ENCODE measurements around the gene HEBP1. TPM values are rescaled to one million over a fixed set of nuclear protein-coding genes. Genes with fewer than 3 reads are reported as not detected.

The HEBP1 gene, protein sequence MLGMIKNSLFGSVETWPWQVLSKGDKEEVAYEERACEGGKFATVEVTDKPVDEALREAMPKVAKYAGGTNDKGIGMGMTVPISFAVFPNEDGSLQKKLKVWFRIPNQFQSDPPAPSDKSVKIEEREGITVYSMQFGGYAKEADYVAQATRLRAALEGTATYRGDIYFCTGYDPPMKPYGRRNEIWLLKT
- 10 to 100 TPM; 65.4 to 80.1 (median 71.7) TPM for total RNA-seq

DNA sequence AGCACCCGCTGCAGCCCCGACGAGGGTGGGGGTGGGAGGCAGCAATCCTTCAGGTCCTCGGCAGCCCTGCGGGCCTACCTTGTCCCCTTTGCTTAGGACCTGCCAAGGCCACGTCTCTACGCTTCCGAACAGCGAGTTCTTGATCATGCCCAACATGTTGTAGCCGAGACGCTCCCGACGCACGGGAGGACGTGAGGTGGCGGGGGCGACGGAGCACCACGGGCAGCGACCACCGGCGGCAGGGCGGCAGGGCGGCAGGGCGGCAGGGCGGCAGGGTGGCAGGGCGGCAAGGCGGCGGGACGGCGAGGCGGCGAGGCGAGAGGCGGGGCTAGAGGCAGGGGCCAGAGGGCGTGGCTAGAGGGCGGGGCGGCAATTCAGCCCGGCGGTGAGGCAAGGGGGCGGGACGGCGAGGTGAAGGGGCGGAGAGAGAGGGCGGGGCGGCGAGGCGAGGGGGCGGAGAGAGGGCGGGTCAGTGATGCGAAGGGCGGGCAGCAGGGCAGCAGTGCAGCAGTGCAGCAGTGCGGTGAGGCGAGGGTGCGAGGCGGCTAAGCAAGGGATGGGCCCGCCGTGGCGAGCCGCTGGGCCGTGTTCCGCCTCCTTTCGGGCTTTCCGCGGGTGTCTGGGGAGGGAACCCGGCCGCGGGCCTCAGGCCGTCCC is at the start of gene HEBP1:
Gene HEBP1, minus strand, starts transcription at position 307 of the 657 bp plus-strand sequence. Its CDS starts 151 bp downstream, at position 156.
- TF ChIP-seq, protein P1, sequence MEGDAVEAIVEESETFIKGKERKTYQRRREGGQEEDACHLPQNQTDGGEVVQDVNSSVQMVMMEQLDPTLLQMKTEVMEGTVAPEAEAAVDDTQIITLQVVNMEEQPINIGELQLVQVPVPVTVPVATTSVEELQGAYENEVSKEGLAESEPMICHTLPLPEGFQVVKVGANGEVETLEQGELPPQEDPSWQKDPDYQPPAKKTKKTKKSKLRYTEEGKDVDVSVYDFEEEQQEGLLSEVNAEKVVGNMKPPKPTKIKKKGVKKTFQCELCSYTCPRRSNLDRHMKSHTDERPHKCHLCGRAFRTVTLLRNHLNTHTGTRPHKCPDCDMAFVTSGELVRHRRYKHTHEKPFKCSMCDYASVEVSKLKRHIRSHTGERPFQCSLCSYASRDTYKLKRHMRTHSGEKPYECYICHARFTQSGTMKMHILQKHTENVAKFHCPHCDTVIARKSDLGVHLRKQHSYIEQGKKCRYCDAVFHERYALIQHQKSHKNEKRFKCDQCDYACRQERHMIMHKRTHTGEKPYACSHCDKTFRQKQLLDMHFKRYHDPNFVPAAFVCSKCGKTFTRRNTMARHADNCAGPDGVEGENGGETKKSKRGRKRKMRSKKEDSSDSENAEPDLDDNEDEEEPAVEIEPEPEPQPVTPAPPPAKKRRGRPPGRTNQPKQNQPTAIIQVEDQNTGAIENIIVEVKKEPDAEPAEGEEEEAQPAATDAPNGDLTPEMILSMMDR (IDR thresholded peaks at IDR 0.05; ENCODE audit: low read depth): no peak

DNA sequence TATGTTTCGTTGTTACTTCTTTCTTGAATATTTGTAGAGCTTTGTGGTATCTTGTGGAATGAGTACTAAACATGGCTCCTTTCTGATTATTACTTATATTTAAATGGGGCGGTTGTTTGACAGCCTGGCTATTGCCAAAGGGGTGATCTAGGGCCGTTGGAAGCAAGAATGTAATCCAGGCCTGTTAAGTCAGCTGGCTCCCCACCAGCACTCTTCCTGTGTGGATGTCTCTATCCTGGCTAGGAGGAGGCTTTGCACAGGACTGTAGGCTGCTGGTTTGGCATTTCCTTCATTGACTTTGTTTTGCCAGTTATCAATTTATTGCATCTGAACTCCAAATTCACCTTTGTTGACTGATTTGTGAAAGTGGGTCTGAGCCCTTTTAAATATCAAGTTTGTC is 49.8 kb upstream of the HEBP1 start:
- TF ChIP-seq, protein P1 (IDR thresholded peaks at IDR 0.05; ENCODE audit: low read depth): no peak

GRCh38 chr12:13046964-13047363 is 46.9 kb upstream of the HEBP1 start:
- TF ChIP-seq, protein P1 (IDR thresholded peaks at IDR 0.05; ENCODE audit: low read depth): no peak

DNA sequence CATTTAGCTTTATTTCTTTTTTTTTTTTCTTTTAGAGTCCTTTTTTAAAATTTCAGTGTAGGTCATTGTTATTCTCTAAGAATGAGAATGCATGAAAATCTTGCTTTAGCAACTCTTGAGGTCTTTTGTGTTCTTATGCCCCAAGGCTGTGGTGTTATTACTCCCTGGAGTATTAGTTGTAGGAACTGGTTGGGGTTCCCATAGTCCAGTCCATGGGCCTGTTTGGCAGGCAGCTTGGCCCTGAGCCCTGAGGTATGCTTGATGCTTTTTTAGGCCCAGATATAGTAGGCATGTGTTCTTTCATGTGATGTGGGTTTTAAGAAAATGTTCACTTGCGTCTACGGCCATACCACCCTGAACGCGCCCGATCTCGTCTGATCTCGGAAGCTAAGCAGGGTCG is 45.8 kb upstream of the HEBP1 start:
- TF ChIP-seq, protein P1 (IDR thresholded peaks at IDR 0.05; ENCODE audit: low read depth): no peak

DNA sequence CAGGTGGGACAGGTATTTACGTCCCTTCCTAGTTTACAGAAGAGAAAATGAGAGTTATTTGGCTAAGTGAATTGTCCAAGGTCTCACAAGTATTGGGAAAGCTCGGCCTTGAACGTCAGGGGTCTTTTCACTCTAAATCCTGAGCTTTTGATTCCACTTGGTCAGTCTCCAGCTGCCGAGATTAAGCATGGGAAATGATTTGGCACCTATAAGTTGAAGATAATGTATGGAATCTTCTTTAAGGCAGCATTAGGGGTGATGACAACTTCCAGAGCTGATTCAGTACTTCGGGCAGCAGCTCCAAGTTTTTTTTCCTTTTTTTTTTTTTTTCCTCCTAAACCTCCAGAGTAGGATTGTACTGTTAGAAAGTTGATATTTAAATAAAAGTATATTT is 44.8 kb upstream of the HEBP1 start:
- TF ChIP-seq, protein P1 (IDR thresholded peaks at IDR 0.05; ENCODE audit: low read depth): no peak

DNA sequence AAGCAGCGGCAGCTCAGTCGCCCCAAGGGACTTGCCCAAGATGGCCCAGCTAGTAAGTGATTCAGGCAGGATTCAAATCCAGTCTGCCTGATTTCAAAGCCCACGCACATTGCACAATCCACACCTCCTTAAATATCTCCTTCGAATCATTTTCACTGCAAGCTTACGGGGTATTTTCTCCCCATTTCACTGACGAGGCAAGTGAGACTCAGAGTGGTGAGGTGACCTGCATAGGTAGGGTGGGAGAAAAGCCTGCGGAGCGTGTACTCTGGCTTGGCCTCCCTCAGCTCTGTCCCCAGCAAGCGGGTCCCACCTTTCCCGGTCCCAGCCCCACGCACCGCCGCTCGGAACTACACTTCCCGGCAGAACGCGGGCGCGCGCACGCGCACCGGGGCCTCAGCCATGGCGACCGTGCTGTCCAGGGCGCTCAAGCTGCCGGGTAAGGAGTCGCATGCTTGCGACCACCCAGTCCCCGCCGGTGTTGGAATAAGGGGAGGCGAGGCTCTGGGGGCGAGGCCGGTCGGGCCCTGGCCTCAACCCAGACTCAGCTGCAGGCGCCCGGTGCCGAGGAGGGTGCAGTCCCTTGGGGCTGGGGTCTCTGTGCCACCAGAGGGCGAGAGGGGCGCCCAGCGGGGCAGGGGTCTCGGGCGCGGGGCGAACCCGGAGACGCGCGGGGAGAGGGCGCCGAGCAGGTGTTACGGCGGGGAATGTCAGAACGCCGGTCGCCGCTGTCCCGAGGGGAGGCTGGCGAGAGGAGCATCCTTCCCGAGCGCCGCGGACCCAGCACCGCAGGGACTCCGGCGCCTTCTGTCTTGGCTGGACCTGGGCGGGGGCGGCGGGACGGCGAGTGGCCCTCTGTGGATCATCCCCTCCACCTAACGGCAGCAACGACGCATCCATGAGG is 44.2 kb upstream of the HEBP1 start, which contains the start of gene FAM234B:
Gene FAM234B, plus strand, starts transcription at position 380 of the 904 bp plus-strand sequence. Its CDS starts 23 bp downstream, at position 403.
- TF ChIP-seq, protein P1 (IDR thresholded peaks at IDR 0.05; ENCODE audit: low read depth): no peak

All from subcutaneous adipose tissue (tissue), 4 donors.